Measurements from ENCODE around the gene PADI4.

GRCh38 chr1:17328855-17329254 is 20.9 kb downstream of the PADI4 start:
- TF ChIP-seq POLR2A (IDR thresholded peaks at IDR 0.05; ENCODE audit: low read depth, low read length) (no peak), POLR2AphosphoS5 (IDR thresholded peaks at IDR 0.05; ENCODE audit: low read depth, low read length) (no peak), TAF1 (IDR thresholded peaks at IDR 0.05; ENCODE audit: borderline replicate concordance, low read depth, low read length) (no peak)
